ENCODE results near the gene AGGF1. TPM values are rescaled to one million over a fixed set of nuclear protein-coding genes. Genes with fewer than 3 reads are reported as not detected.
A peak's percentile ranks its signal among the peaks of the same experiment; 100 is the strongest.

Gene AGGF1
- total and polyA plus RNA-seq, 2 donors from 2014 or later: 10.5 to 23.0 TPM

GRCh38 chr5:77065256-77065655 lies 35.1 kb downstream of the AGGF1 start:
- Histone ChIP-seq H3K36me3 (ENCODE audit: control insufficient read depth in 2 of 3, insufficient read depth in 3 of 3, low read length in 3 of 3) (peaks cover 6 to 22% (median 17%) of the 10 kb centered on the region in 3 donors), H3K27ac (ENCODE audit: low read depth in 2 of 2, low read length in 2 of 2) (no peak overlapping the region), H3K9ac (ENCODE audit: low read length in 3 of 3) (no peak overlapping the region), H3K4me3 (ENCODE audit: low read length in 3 of 3) (no peak overlapping the region), H3K9me3 (ENCODE audit: control insufficient read depth in 2 of 3, insufficient read depth in 1 of 3, low read length in 3 of 3) (no peaks in the 10 kb centered on the region), H3K27me3 (ENCODE audit: control insufficient read depth, insufficient read depth, low read length) (no peaks in the 10 kb centered on the region), H3K4me1 (ENCODE audit: control insufficient read depth in 2 of 3, insufficient read depth in 2 of 3, low read depth in 1 of 3, low read length in 3 of 3) (no peaks in the 10 kb centered on the region)
- intact Hi-C loops (cut with DNase I): no loop called here
- FAIRE-seq: peak; percentile 21
- DNase-seq: no peak
- TF ChIP-seq, protein P1, sequence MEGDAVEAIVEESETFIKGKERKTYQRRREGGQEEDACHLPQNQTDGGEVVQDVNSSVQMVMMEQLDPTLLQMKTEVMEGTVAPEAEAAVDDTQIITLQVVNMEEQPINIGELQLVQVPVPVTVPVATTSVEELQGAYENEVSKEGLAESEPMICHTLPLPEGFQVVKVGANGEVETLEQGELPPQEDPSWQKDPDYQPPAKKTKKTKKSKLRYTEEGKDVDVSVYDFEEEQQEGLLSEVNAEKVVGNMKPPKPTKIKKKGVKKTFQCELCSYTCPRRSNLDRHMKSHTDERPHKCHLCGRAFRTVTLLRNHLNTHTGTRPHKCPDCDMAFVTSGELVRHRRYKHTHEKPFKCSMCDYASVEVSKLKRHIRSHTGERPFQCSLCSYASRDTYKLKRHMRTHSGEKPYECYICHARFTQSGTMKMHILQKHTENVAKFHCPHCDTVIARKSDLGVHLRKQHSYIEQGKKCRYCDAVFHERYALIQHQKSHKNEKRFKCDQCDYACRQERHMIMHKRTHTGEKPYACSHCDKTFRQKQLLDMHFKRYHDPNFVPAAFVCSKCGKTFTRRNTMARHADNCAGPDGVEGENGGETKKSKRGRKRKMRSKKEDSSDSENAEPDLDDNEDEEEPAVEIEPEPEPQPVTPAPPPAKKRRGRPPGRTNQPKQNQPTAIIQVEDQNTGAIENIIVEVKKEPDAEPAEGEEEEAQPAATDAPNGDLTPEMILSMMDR (IDR thresholded peaks at IDR 0.05; ENCODE audit: borderline replicate concordance, extremely low read depth, insufficient read depth): no peak

GRCh38 chr5:77066184-77066583 lies 36.0 kb downstream of the AGGF1 start:
- H3K27me3 ChIP-seq (ENCODE audit: control insufficient read depth, insufficient read depth, low read length): no peaks in the 10 kb centered on the region
- intact Hi-C loops (cut with DNase I): no loop called here
- peaks cover 6 to 25% (median 17%) of the 10 kb centered on the region in 3 donors for H3K36me3 ChIP-seq (ENCODE audit: control insufficient read depth in 2 of 3, insufficient read depth in 3 of 3, low read length in 3 of 3)
- H3K4me1 ChIP-seq (ENCODE audit: control insufficient read depth in 2 of 3, insufficient read depth in 2 of 3, low read depth in 1 of 3, low read length in 3 of 3): no peaks in the 10 kb centered on the region
- no peak for DNase-seq
- FAIRE-seq: no peak
- no peak overlapping the region for H3K27ac ChIP-seq (ENCODE audit: low read depth in 2 of 2, low read length in 2 of 2)
- no peaks in the 10 kb centered on the region for H3K9me3 ChIP-seq (ENCODE audit: control insufficient read depth in 2 of 3, insufficient read depth in 1 of 3, low read length in 3 of 3)
- no peak overlapping the region for H3K9ac ChIP-seq (ENCODE audit: low read length in 3 of 3)
- TF ChIP-seq, protein P1 (IDR thresholded peaks at IDR 0.05; ENCODE audit: borderline replicate concordance, extremely low read depth, insufficient read depth): no peak
- no peak overlapping the region for H3K4me3 ChIP-seq (ENCODE audit: low read length in 3 of 3)

DNA sequence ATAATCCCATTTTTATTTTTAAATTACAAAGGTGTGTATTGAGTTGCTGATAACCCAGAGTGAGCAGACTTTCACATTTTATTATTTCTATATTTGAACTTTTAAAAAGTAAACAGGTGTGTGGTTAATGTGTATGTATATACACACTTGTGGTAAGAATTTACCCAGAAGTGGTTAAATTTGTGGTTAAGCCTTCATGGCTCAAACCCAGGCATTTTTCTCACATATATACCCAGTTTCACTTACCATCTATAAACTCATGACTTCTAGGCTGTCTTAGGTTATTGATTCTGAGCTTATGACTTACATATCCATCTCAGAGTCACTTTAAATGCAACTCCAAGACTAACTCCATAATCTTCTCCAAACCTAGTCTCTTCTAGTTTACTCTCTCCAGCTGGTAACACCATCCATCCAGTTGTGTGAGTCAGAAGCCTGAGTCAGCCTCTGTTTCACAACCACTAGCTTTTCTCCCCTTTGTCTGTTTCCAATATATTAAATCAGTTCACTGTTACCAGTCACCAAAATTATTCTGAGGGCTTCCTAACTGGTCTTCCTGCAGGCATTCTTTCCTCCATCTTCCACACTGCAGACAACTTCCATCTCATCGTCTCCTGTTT lies 36.7 kb downstream of the AGGF1 start:
- H3K27me3 ChIP-seq (ENCODE audit: control insufficient read depth, insufficient read depth, low read length): no peaks in the 10 kb centered on the region
- no peak for FAIRE-seq
- no peak overlapping the region for H3K9ac ChIP-seq (ENCODE audit: low read length in 3 of 3)
- no peak for DNase-seq
- no peak overlapping the region for H3K4me3 ChIP-seq (ENCODE audit: low read length in 3 of 3)
- no peaks in the 10 kb centered on the region for H3K9me3 ChIP-seq (ENCODE audit: control insufficient read depth in 2 of 3, insufficient read depth in 1 of 3, low read length in 3 of 3)
- intact Hi-C loops (cut with DNase I): no loop called here
- H3K36me3 ChIP-seq (ENCODE audit: control insufficient read depth in 2 of 3, insufficient read depth in 3 of 3, low read length in 3 of 3): peaks cover 2 to 19% (median 11%) of the 10 kb centered on the region in 3 donors
- H3K4me1 ChIP-seq (ENCODE audit: control insufficient read depth in 2 of 3, insufficient read depth in 2 of 3, low read depth in 1 of 3, low read length in 3 of 3): no peaks in the 10 kb centered on the region
- TF ChIP-seq, protein P1 (IDR thresholded peaks at IDR 0.05; ENCODE audit: borderline replicate concordance, extremely low read depth, insufficient read depth): no peak
- H3K27ac ChIP-seq (ENCODE audit: low read depth in 2 of 2, low read length in 2 of 2): no peak overlapping the region

DNA sequence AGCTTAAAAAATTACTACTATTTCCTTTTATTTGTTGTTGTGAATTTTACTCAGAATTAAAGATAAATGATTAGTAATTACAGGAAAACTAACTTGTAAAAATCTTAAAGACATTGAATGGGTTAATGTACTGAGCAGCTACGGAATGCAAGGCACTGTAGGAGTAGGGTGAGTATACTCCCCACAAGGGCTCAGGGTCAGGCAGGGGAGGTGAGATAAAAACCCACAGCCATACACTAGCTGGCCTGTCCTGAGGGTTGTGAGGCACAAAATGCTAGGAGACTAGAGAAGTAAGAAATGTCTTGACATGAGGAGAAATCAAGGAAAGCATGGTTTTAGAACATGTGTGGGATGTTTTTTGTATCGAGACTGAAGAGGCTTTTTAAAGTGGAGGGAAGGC lies 43.5 kb downstream of the AGGF1 start:
- DNase-seq (no peak), FAIRE-seq (no peak)
- peaks cover 2 to 5% (median 5%) of the 10 kb centered on the region in 3 donors for H3K36me3 ChIP-seq (ENCODE audit: control insufficient read depth in 2 of 3, insufficient read depth in 3 of 3, low read length in 3 of 3)
- no peak overlapping the region for H3K27ac ChIP-seq (ENCODE audit: low read depth in 2 of 2, low read length in 2 of 2)
- TF ChIP-seq, protein P1 (IDR thresholded peaks at IDR 0.05; ENCODE audit: borderline replicate concordance, extremely low read depth, insufficient read depth): no peak
- H3K4me1 ChIP-seq (ENCODE audit: control insufficient read depth in 2 of 3, insufficient read depth in 2 of 3, low read depth in 1 of 3, low read length in 3 of 3): peaks cover 0 to 6% (median 4%) of the 10 kb centered on the region in 3 donors
- no peak overlapping the region for H3K9ac ChIP-seq (ENCODE audit: low read length in 3 of 3)
- no peaks in the 10 kb centered on the region for H3K9me3 ChIP-seq (ENCODE audit: control insufficient read depth in 2 of 3, insufficient read depth in 1 of 3, low read length in 3 of 3)
- intact Hi-C loops (cut with DNase I): no loop called here
- H3K27me3 ChIP-seq (ENCODE audit: control insufficient read depth, insufficient read depth, low read length): no peaks in the 10 kb centered on the region
- H3K4me3 ChIP-seq (ENCODE audit: low read length in 3 of 3): no peak overlapping the region

Measured in kidney (tissue), 14 donors.